HG02588 (cell line): ENCODE results near the gene GP1BA.
A peak's percentile ranks its signal among the peaks of the same experiment; 100 is the strongest.

Source experiments
- ATAC-seq: cut with Tn5 transposase; IDR thresholded peaks from one replicate; pipeline ENCODE4 v1.9.1; 2021; ENCODE audit warnings: mild to moderate bottlenecking, moderate library complexity; ENCODE audit not compliant: unreplicated experiment

GP1BA gene

DNA sequence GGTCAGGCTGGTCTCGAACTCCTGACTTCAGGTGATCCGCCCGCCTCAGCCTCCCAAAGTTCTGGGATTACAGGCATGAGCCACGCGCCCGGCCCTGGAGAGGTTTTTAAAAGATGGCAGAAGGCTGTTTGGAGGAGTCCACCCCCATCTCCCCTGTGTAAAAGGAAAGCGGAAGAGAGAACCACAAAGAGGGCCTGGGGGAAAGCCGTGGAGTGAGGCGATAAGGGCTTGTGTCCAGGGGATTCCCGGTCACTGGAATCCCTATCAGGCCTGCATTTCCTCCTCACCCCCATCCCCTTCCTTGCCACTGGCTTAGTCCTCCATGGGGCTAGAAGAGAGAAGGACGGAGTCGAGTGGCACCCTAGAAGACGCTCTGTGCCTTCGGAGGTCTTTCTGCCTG is at the start of gene GP1BA:
TSS of gene GP1BA (plus strand) at position 315 of the 400 bp plus-strand sequence. CDS start 328 bp downstream, outside the sequence.
- ATAC-seq, result no peak

DNA sequence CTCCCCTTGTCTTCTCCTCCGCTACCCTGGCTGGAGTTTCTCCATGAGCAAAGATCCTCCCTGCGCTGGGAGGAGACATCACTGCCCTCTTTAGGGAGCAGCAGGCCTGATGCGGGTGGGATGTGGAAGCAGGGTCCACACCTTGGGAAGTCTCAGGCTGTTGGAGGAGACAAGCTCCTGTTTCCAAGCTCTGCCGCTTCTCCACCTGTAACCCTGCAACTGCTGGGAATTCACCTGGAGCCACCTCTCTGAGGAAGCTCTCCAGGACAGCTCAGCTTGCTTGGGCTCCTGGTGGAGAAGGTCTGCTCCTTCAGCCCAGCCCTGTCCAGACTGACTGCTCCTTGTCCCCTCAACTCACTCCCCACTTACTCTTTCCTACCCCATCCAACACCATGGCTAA is 47.6 kb upstream of the GP1BA start:
- ATAC-seq, result no peak

DNA sequence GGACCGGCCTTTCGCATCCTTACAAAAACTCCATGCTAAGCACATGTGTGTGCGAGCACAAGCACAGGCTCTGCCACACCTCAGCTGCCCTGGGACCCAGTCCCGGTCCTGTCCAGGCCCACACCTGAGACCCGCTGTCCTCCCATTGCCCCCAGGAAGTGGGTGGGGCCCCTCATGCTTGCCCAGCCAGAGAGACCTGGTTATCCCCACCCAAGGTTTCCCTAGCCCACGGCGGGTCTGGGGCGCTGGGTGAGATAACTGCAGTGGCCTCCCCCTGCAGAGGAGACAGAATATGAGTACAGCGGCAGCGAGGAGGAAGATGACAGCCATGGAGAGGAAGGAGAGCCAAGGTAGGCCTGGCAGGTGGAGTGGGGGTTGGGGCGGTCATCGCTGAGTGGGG is 45.2 kb upstream of the GP1BA start:
- ATAC-seq, result no peak

DNA sequence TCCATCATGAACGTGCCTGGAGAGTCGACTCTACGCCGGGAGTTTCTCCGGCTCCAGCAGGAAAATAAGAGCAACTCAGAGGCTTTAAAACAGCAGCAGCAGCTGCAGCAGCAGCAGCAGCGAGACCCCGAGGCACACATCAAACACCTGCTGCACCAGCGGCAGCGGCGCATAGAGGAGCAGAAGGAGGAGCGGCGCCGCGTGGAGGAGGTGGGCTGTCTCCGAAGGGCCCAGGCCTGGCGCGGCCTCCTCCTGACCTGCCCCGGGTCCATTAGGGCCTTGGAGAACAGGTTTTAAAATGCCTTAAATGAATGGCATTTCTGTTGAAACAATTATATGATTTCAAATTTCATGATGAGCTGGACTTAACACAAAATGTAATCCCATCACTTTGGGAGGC is 44.5 kb upstream of the GP1BA start:
- no peak for ATAC-seq

DNA sequence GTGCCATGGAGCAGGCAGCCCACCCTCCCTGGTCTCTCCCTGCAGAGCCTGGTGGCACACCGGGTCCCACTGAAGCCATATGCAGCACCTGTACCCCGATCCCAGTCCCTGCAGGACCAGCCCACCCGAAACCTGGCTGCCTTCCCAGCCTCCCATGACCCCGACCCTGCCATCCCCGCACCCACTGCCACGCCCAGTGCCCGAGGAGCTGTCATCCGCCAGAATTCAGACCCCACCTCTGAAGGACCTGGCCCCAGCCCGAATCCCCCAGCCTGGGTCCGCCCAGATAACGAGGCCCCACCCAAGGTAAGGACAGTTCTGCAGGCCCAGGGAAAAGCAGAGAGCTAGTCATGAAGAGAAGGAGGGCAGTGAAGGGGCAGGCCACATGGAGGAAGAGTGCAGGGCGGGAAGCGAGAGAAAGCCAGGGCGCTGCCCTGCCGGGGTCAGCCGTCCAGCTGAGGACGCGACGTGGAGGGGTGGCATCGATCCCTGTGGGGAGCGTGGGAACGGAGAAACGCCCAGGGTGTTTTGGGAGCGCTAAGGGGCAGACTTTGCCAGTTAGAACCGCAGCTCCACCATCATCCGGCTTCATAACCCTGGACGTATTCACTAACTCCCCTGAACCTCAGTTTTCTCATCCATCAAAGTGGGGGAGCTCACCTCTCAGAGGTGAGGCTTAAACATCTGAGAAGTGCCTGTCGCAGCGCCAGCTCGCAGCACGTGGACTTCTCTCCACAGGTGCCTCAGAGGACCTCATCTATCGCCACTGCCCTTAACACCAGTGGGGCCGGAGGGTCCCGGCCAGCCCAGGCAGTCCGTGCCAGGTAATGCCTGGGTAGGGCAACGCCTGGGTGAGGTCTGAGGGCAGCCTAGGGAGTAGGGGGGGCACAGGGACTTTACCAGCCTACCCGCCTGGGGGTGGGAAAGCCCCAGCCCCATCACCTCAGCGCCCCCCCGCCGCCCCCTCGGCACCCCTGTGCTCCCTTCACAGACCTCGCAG is 40.4 kb upstream of the GP1BA start:
- ATAC-seq, result no peak

DNA sequence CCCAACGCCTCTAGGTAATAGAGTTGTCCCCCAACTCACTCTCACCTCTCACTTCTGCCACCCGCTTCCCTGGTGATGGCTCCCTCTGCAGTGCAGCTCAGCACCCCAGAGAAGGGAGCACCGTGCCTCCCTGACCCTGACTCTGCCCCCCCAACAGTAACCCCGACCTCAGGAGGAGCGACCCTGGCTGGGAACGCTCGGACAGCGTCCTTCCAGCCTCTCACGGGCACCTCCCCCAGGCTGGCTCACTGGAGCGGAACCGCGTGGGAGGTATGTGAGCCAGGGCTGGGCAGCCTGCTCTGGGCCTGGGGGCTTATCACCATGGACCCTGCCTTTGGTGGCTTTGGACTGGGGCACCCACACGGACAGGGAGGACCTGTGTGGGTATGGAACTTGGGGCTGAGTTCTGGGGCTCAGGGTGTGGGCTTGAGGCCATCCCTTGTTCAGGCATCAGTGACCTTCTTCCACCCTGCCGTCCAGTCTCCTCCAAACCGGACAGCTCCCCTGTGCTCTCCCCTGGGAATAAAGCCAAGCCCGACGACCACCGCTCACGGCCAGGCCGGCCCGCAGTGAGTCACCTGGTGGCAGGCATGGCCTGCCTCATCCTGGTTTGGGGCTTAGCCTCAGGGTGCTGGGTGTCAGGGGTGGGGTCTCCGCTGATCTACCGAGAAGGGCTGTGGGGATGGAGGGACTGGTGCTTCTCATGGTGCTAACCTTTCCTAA is 39.4 kb upstream of the GP1BA start:
- ATAC-seq, result no peak

DNA sequence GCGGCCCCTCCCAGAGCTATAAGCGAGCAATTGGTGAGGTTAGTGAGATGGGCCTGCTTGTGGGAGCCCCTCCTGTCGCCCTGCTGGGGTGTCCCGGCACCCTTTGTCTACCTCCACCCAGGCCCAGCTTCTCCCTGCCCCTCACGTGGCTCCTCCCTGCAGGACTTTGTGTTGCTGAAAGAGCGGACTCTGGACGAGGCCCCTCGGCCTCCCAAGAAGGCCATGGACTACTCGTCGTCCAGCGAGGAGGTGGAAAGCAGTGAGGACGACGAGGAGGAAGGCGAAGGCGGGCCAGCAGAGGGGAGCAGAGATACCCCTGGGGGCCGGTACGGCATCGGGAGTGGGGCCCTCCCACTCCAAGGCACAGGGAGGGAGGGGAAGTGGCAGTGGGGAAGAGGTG is 38.8 kb upstream of the GP1BA start:
- no peak for ATAC-seq

DNA sequence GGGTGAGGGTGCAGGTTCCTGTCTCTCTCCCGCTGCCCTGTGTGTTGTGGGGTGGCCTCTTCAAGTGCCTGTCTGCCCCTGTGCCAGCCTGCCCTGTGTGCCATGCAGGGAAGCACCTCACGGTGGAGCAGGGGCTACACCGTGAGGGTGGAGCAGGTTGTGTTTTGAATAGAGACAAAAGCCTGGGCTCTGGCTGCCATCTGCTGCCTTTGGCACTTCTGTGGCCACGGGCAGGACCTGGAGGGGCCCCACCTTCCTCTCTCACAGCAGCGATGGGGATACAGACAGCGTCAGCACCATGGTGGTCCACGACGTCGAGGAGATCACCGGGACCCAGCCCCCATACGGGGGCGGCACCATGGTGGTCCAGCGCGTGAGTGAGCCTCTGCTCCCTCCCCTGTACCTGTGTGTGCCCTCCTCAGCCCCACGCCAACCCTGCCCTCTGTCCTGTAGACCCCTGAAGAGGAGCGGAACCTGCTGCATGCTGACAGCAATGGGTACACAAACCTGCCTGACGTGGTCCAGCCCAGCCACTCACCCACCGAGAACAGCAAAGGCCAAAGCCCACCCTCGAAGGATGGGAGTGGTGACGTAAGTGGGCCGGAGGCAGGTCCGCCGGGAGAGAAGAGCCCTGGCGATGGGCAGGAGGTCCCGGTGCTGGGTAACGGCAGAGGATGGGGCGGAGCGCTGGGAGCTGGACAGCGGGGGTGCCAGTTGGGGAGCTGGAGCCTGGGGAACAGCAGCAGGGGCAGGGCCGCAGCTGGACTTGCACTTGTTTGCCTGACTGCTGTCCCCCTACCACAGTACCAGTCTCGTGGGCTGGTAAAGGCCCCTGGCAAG is 38.1 kb upstream of the GP1BA start:
- ATAC-seq, result no peak

DNA sequence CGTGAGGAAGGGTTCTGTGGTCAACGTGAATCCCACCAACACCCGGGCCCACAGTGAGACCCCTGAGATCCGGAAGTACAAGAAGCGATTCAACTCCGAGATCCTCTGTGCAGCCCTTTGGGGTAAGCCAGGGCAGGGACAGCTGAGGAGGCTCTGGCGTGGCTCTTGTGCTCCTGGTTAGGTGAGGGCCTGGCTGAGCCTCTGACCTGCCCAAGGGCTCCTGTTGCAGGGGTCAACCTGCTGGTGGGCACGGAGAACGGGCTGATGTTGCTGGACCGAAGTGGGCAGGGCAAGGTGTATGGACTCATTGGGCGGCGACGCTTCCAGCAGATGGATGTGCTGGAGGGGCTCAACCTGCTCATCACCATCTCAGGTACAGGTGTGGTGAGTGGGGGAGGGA is 37.0 kb upstream of the GP1BA start:
- ATAC-seq, result no peak

DNA sequence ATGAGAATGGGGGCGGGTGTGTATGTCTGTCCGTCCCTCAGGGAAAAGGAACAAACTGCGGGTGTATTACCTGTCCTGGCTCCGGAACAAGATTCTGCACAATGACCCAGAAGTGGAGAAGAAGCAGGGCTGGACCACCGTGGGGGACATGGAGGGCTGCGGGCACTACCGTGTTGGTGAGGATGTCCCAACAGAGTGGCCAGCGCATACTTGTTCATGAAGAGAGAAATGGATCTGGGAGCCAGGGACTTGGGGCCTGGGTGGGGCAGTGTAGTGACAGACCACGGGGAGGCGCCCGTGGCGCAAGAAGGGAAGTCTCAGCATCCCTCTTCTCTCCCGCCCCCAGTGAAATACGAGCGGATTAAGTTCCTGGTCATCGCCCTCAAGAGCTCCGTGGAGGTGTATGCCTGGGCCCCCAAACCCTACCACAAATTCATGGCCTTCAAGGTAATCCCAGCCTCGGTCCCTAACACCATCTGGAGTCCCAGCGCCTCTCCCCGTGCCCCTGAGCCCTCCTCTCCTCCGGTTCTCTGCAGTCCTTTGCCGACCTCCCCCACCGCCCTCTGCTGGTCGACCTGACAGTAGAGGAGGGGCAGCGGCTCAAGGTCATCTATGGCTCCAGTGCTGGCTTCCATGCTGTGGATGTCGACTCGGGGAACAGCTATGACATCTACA is 36.3 kb upstream of the GP1BA start:
- ATAC-seq, result no peak

DNA sequence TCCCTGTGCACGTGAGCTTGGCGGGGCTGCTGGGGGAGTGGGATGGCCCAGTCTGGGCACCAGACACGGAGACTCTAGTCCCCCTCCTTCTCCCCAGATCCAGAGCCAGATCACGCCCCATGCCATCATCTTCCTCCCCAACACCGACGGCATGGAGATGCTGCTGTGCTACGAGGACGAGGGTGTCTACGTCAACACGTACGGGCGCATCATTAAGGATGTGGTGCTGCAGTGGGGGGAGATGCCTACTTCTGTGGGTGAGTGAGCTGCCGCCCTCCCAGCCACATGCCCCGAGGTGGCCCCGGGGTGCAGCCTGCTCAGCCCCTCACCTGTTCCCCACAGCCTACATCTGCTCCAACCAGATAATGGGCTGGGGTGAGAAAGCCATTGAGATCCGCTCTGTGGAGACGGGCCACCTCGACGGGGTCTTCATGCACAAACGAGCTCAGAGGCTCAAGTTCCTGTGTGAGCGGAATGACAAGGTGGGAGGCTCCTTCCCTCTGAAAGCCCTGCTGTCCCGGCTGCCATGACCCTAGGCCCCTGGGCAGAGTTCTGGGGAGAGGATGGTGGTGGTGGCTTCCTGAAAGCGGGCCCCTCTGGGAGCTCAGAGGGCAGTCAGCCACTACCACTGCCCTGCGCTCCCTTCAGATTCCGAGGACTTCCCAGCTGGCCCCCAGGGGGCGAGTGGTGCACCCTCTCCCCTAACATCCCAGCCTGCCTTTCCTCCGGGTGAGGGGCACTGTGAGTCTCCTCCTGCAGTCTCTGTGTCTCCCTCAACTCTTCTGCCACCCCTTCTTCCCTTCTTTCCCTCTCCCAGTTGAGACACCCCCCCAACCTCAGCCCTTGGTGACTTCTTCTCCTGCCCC is 35.5 kb upstream of the GP1BA start:
- no peak for ATAC-seq

DNA sequence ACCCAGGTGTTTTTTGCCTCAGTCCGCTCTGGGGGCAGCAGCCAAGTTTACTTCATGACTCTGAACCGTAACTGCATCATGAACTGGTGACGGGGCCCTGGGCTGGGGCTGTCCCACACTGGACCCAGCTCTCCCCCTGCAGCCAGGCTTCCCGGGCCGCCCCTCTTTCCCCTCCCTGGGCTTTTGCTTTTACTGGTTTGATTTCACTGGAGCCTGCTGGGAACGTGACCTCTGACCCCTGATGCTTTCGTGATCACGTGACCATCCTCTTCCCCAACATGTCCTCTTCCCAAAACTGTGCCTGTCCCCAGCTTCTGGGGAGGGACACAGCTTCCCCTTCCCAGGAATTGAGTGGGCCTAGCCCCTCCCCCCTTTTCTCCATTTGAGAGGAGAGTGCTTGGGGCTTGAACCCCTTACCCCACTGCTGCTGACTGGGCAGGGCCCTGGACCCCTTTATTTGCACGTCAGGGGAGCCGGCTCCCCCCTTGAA is 34.8 kb upstream of the GP1BA start:
- ATAC-seq, result no peak

DNA sequence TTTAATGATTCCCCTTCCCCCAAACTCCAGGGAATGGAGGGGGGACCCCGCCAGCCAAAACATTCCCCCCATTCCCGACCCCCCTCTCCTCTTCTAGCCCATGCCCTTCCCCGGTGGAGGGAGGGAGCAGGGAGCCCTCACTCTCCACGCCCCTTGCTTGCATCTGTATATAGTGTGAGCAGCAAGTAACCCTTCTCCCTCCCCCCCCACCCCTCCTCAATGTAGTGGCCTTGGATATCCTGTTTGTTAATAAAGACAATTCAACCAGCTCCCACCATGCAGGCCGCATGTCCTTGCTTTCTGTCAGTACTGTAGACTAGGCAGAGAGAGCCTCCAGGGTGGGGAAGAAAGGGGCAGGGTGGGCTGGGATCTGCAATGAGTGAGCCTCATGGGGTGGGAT is 34.3 kb upstream of the GP1BA start:
- no peak for ATAC-seq

DNA sequence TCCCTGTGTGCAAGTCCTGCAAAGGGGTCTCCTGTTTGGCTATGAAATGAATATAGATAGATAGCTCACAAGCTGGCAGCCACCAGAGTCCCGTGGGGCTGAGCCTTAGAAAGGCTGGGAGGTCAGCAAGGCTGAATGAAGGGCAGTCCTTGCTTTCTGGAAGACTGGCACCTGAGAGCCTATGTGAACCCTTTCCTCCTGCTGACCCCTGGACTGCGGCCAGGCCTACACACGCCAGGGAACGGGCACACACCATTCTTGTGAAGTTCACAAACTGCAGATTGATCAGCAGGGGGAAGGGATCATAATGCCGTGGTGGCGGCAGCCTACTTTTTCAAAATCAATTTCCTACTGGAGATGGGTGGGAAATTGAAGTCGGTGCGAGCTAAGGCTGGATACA is 33.7 kb upstream of the GP1BA start:
- no peak for ATAC-seq

DNA sequence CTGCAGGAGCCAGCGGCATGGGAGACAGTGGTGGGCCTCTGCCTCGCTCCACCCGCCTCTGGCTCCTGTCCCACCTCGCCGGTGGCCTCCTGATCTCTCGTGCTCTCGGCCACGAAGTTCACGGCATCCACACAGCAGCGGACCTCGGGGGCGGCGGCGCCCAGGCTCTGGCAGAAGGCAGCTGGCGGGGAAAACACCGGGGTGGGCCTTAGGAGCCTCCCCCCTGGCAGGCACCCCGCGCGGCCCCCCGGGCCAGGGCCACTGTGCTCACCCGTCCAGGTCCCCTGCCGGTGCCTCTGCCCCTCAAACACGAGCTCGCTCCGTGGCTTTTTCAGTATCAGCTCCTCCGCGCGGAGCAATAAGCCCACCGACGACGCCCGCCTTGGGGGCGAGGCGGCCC is 33.1 kb upstream of the GP1BA start:
- ATAC-seq, result no peak

DNA sequence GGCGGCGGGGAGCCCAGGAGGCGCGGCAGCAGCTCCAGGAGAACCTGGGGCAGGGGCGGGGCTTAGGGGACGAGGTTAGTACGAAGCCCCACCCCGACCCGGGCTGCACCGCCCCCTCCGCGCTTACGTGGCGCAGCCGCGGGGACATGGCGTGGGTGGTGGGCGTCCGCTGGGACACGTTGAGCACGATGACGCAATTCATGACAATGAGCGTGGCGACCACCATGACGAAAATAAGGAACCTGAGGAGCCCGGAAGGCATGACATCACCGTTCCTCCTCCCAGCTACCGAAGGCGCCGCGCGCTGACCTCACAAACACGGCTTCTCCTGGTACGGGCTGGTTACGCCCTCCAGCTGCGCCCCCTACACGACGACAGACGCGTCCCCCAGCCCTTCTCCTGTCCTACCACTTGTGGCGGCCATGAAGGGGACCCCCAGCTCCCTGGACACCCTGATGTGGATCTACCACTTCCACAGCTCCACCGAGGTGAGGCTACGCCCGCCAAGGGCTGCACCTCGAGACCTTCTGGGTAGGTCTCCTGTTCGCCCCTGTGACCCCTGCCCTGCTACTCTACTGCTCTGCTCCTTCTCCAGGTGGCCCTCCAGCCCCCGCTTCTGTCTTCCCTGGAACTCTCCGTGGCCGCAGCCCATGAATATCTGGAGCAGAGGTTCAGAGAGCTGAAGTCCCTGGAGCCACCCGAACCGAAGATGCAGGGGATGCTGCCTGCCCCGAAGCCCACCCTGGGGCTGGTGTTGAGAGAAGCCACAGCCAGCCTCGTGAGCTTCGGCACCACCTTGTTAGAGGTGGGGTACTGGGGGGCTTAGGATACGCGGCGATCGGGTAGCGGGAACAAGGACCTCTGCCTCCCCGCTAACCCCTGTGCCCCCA is 32.5 kb upstream of the GP1BA start, which contains the start of gene C17orf107:
TSS of gene C17orf107 (plus strand) at position 196 of the 890 bp plus-strand sequence. CDS start at position 423, 227 bp downstream.
- peak; percentile 39 for ATAC-seq

DNA sequence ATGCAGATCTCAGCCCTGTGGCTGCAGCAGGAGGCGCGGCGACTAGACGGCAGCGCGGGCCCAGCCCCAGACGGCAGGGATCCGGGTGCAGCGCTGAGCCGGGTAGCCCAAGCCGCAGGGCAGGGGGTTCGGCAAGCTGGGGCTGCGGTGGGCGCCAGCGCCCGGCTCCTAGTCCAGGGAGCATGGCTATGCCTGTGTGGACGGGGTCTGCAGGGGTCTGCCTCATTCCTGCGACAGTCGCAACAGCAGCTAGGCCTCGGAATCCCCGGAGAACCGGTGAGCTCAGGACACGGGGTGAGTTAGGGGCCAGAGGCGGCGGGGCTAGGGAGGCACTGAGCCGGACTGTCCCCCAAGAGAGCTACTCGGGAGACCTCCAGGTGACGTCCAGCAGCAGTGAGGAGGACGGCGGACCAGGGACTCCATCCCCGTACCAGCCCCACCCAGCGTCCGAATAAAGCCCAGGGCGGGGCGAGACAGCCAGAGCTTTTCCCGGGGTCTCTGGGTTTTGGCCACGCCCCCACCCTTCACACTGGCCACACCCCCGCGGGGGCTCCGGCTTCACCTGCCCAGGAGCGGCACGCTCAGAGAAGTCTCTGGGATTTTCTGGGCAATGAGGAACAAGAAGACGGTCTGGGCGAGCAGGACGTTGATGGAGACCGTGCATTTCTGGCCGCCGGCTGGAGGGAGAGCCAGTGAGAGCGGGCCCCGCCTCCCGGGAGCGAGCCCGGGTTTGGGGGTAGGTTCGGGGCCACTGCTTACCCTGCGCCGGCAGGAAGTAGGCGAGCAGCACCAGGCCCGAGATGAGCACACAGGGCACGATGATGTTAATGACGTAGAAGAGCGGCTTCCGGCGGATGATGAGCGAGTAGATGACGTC is 31.6 kb upstream of the GP1BA start:
- no peak for ATAC-seq
